Brain microvascular endothelial cell (primary cell): ENCODE data around the gene CDK14.

Experiments used
- DNase-seq: peaks from one replicate; pipeline ENCODE4 v3.0.0-alpha.2; 2020
- H3K27ac ChIP-seq: fragments of 250-450 bp; sonication (Bioruptor Pico); 2 replicates; pipeline ENCODE4 v1.5.1; 2020; ENCODE audit warnings: mild to moderate bottlenecking, moderate library complexity
- H3K27me3 ChIP-seq: fragments of 250-450 bp; sonication (Bioruptor Pico); replicated peaks from 2 replicates; pipeline ENCODE4 v1.5.1; 2020; ENCODE audit warnings: mild to moderate bottlenecking
- H3K36me3 ChIP-seq: fragments of 250-450 bp; sonication (Bioruptor Pico); replicated peaks from 2 replicates; pipeline ENCODE4 v1.5.1; 2020; ENCODE audit warnings: mild to moderate bottlenecking
- H3K4me3 ChIP-seq: 2 replicates; pipeline ENCODE4 v1.5.1; 2011; ENCODE audit warnings: low read depth, mild to moderate bottlenecking, control low read depth, low read length, moderate library complexity
- CTCF ChIP-seq: IDR thresholded peaks from 2 replicates; pipeline ENCODE4 v1.5.1; 2011; ENCODE audit warnings: low read depth, mild to moderate bottlenecking, moderate library complexity, low read length, control low read depth, inconsistent platforms; ENCODE audit errors: missing control alignments
- in situ Hi-C: cut with HindIII; loops from 2 replicates; pipeline ENCODE4 v1.10.0; 2017; ENCODE audit warnings: low sequenced_read_pairs, low pct_ligation_motif_present

CDK14 gene

GRCh38 chr7:91140286-91140685 is 544.2 kb downstream of the CDK14 start:
- no peak overlapping the region for H3K4me3 ChIP-seq
- TF ChIP-seq CTCF = no peak
- in situ Hi-C loops = no loop called here

GRCh38 chr7:91140982-91141381 is 544.9 kb downstream of the CDK14 start:
- no peak overlapping the region for H3K27ac ChIP-seq
- DNase-seq = no peak
- no peaks in the 10 kb centered on the region for H3K36me3 ChIP-seq
- in situ Hi-C loops = no loop called here
- no peak overlapping the region for H3K4me3 ChIP-seq
- H3K27me3 ChIP-seq = no peaks in the 10 kb centered on the region
- TF ChIP-seq CTCF = no peak

More at GRCh38 chr7:91140286-91140685, 544.2 kb downstream of the CDK14 start:
- Histone ChIP-seq H3K27me3 (no peaks in the 10 kb centered on the region), H3K27ac (no peak overlapping the region), H3K36me3 (no peaks in the 10 kb centered on the region)
- no peak for DNase-seq

- in situ Hi-C loops = no loop called here
- Histone ChIP-seq H3K4me3 (no peak overlapping the region), H3K36me3 (no peaks in the 10 kb centered on the region), H3K27me3 (no peaks in the 10 kb centered on the region), H3K27ac (no peak overlapping the region)
- no peak for TF ChIP-seq CTCF
- no peak for DNase-seq
These were observed 546.6 kb downstream of the CDK14 start for GRCh38 chr7:91142743-91143142.

GRCh38 chr7:91149341-91150246 is 553.5 kb downstream of the CDK14 start:
- H3K36me3 ChIP-seq = no peaks in the 10 kb centered on the region
- no peak overlapping the region for H3K27ac ChIP-seq
- no peak for DNase-seq
- TF ChIP-seq CTCF = no peak
- no peak overlapping the region for H3K4me3 ChIP-seq
- H3K27me3 ChIP-seq = no peaks in the 10 kb centered on the region
- in situ Hi-C loops = no loop called here

- DNase-seq = no peak
- Histone ChIP-seq H3K4me3 (no peak overlapping the region), H3K27me3 (no peaks in the 10 kb centered on the region), H3K27ac (no peak overlapping the region), H3K36me3 (no peaks in the 10 kb centered on the region)
- in situ Hi-C loops = no loop called here
- no peak for TF ChIP-seq CTCF
These were observed 555.8 kb downstream of the CDK14 start for GRCh38 chr7:91151916-91152315.
